ENCODE measurements around the gene CPEB1. TPM values are rescaled to one million over a fixed set of nuclear protein-coding genes. Genes with fewer than 3 reads are reported as not detected.

The CPEB1 gene
- total RNA-seq, 4 donors from 2014 or later = 1.7 to 8.2 (median 3.0) TPM

DNA sequence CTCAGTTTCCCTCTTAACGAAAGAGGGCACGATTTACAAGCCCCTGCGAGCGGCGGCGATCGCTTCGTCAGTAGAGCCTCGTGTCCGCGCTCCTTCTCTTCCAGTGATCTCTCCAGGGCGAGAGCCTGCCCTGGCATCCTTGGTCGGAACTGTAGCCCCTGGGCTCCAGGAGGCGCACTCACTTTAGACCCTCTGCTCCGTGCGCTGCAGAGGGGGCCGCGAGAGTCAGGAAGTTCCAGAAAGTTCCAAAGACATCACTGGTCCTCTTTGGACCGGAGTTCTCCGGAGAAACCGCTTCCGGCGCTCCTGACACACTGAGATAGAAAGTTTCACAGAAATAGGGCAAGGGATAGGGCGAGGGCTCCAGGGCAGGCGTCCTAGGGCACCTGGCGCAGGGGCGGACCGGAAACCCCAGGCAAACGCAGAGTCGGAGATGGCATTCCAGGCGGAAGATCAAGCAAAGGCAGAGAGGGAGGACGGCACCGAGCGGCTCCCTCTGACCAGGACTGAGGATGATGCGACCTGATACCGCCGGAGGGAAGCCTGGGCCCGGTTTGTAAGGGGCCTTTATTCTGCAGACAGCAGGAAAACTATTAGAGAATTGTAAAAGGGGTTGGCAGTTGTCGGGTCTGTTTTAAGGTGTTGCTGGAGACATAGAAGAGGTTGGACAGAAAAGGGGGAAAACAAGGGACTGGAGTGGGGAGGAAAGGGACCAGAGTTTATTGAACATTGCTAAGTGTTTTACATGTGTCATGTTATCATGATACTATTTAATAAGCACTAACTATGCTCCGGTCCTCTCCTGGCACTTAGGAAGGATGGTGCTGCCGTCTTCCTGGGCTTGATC is 1.3 kb upstream of the CPEB1 start:
- TF ChIP-seq CTCF (IDR thresholded peaks at IDR 0.05; ENCODE audit: low read depth) = no peak

DNA sequence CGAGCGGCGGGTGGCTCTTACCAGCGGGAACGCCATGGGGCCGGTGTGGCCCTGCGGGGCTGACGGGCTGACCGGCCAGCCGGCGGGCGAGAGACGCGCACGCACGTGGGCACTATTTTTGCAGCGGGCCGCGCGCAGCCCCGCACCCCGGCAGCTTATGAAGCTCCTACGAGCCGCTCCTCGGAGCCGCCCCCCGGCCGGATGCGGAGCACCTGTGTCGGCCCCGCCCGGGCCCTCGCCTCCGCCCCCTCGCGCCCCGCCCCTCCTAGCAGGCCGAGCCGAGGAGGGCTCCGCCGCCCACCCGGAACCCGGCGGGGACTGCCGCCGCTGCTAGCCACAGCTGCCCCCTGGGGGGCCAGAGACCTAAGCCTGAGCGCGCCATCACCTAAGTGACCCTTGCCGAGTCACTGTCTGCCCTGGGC is 683 bp upstream of the CPEB1 start:
- no peak for TF ChIP-seq CTCF (IDR thresholded peaks at IDR 0.05; ENCODE audit: low read depth)

DNA sequence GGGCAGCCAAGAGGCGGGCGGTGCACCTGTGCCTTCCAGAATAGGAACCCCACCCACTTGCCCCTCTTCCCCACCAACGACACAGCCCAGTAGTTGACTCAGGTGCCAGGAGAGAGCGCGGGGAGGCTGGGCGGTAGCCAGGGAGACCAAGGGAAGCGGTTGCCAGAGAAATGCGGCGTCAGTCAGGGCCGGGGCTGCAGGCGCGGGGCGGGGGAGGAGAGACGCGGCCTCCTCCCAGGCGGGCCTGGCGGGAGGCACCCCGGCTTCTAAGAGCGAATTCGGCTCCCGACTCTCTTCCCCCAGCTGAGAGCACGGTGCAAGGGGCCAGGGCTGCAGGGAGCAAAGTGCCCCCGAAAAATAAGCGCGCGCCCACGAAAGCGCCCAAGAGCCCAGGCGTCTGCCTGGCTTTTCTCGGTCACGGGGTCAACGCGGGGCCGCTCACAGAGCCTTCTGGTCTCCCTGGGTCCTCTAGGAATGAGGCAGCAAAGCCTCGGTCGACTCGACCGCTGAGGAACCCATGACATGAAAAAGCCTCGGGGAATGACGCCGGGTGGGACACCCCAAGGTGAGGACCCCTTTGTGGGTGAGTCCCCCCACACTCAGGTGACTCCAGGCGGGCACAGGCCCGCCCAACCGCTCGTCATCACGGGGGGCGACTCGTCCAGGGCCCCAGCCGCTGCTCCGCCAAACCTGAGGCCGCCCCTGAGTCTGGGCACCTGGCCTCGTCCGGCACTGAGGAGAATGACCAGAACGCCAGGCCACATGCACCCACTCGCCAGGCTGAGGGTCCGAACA is 716 bp downstream of the CPEB1 start:
- TF ChIP-seq CTCF (IDR thresholded peaks at IDR 0.05; ENCODE audit: low read depth) = no peak

DNA sequence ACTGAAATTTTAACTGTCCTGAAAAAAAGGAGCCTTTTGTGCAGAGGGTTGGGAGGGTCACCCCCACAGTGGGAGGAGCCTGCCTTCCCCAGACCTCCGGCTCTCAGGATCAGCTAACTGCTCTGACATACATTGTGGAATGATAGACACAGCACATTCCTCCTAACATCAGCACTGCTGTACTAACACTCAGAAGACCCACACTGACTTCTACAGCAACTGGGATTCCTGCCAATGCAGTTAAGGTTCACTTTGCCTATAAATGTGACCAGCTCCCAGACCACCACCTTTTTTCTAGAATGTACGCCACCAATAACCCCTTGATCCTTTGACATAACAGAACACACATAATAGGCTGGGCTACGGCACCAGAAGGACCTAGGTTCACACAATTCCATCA is 3.2 kb downstream of the CPEB1 start:
- TF ChIP-seq CTCF (IDR thresholded peaks at IDR 0.05; ENCODE audit: low read depth) = no peak

GRCh38 chr15:82642656-82643055 is 4.5 kb downstream of the CPEB1 start:
- no peak for TF ChIP-seq CTCF (IDR thresholded peaks at IDR 0.05; ENCODE audit: low read depth)

GRCh38 chr15:82641129-82641798 is 5.9 kb downstream of the CPEB1 start:
- no peak for TF ChIP-seq CTCF (IDR thresholded peaks at IDR 0.05; ENCODE audit: low read depth)

DNA sequence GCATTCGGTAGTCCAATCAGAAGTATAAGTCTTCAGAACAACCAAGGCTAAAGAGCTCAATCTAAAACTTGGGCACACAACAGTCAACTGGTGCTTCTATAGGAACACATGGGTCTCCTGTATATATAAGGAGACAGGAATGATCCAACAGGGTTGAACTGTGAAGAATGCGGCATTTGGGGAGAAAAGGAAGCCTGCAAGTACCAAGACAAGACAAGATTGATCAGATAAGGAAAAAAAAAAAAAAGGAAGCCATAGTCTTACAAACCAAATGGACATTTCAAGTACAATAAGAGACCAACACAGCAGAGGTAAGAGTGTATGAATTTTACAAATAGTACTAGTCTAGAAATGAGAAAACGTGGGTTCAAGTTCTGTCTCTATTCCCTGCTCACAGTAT is 6.5 kb downstream of the CPEB1 start:
- TF ChIP-seq CTCF (IDR thresholded peaks at IDR 0.05; ENCODE audit: low read depth) = no peak

Data from subcutaneous adipose tissue (tissue), 4 donors.